Measurements from ENCODE around the gene HES5.

DNA sequence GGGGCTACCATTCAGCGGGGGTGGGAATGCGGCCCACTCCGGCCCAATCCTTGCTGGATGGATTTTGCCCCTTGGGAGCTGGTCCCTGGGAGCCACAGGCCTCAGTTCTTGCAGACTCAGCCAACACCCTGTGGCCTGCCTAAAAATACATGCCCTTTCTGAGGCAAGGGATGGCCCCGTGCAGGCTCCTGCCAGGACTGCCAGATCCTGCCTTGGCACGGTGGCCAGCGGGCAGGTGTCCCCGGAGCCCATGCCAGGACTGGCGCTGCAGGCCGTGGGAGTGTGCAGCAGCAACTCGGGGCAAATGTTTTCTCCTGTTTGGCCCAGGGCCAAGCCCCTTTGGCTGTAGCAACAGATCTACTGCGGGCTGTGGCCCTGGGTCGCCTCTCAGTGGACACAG lies 2.0 kb downstream of the HES5 start:
- TF ChIP-seq, protein P1, sequence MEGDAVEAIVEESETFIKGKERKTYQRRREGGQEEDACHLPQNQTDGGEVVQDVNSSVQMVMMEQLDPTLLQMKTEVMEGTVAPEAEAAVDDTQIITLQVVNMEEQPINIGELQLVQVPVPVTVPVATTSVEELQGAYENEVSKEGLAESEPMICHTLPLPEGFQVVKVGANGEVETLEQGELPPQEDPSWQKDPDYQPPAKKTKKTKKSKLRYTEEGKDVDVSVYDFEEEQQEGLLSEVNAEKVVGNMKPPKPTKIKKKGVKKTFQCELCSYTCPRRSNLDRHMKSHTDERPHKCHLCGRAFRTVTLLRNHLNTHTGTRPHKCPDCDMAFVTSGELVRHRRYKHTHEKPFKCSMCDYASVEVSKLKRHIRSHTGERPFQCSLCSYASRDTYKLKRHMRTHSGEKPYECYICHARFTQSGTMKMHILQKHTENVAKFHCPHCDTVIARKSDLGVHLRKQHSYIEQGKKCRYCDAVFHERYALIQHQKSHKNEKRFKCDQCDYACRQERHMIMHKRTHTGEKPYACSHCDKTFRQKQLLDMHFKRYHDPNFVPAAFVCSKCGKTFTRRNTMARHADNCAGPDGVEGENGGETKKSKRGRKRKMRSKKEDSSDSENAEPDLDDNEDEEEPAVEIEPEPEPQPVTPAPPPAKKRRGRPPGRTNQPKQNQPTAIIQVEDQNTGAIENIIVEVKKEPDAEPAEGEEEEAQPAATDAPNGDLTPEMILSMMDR (conservative IDR thresholded peaks at IDR 0.05; ENCODE audit: low read depth, low read length): no peak
- no peak for TF ChIP-seq RFX5 (IDR thresholded peaks at IDR 0.05; ENCODE audit: low read depth, low read length)
- TF ChIP-seq BHLHE40 (IDR thresholded peaks at IDR 0.05; ENCODE audit: low read depth, low read length): no peak
- no peak for TF ChIP-seq SMC3 (IDR thresholded peaks at IDR 0.05; ENCODE audit: low read depth, low read length)
- TF ChIP-seq, protein P2, sequence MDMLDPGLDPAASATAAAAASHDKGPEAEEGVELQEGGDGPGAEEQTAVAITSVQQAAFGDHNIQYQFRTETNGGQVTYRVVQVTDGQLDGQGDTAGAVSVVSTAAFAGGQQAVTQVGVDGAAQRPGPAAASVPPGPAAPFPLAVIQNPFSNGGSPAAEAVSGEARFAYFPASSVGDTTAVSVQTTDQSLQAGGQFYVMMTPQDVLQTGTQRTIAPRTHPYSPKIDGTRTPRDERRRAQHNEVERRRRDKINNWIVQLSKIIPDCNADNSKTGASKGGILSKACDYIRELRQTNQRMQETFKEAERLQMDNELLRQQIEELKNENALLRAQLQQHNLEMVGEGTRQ (IDR thresholded peaks at IDR 0.05; ENCODE audit: low read depth, low read length): no peak
- TF ChIP-seq RCOR1 (IDR thresholded peaks at IDR 0.05; ENCODE audit: insufficient replicate concordance, low read length): no peak
- TF ChIP-seq POLR2A (IDR thresholded peaks at IDR 0.05; ENCODE audit: low read depth, low read length): no peak
- TF ChIP-seq MAZ (IDR thresholded peaks at IDR 0.05; ENCODE audit: borderline replicate concordance, low read depth, low read length): no peak
- TF ChIP-seq, protein P3, sequence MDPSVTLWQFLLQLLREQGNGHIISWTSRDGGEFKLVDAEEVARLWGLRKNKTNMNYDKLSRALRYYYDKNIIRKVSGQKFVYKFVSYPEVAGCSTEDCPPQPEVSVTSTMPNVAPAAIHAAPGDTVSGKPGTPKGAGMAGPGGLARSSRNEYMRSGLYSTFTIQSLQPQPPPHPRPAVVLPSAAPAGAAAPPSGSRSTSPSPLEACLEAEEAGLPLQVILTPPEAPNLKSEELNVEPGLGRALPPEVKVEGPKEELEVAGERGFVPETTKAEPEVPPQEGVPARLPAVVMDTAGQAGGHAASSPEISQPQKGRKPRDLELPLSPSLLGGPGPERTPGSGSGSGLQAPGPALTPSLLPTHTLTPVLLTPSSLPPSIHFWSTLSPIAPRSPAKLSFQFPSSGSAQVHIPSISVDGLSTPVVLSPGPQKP (IDR thresholded peaks at IDR 0.05; ENCODE audit: borderline replicate concordance, low read depth, low read length): no peak
